Hepatocyte (in vitro differentiated cells): Measurements from ENCODE around the gene ULK4.

Experiments
- CTCF ChIP-seq: fragments of 200-600 bp; sonication (generic); IDR thresholded peaks from 2 replicates; pipeline ENCODE4 v1.5.1; 2016; ENCODE audit warnings: antibody characterized with exemption, mild to moderate bottlenecking; ENCODE audit not compliant: poor library complexity
- EZH2phosphoT487 ChIP-seq: fragments of 200-600 bp; sonication (generic); IDR thresholded peaks from one replicate; pipeline ENCODE4 v1.6.1; 2018; ENCODE audit warnings: antibody characterized with exemption, mild to moderate bottlenecking, low read depth, moderate library complexity; ENCODE audit not compliant: unreplicated experiment, severe bottlenecking

DNA sequence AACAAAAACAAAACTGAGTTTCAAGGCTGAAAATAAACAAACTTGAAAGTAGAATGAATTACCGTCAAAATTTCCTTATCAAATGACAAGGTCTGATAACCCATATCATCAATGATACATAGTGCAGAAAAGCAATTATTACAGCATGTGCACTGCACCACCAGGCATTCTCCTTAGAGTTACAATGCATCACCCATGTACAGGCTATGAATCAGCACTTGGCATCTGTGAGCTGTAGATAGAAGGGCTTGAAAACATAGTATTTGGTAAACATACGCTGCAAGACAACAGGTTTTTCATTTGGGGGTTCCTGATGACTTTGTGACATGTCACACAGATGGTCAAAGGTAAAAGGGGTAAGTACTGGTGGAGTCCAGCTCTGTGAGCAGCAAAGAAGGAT lies 497.5 kb downstream of the ULK4 start:
- TF ChIP-seq CTCF (no peak), EZH2phosphoT487 (no peak)
